ENCODE measurements around the gene TRPM7. TPM values are rescaled to one million over a fixed set of nuclear protein-coding genes. Genes with fewer than 3 reads are reported as not detected.

TRPM7 gene
- total RNA-seq, 5 donors from 2014 or later (not counting 1 experiment from before 2014, with no cell fraction given), result 38.9 to 49.1 (median 43.9) TPM

DNA sequence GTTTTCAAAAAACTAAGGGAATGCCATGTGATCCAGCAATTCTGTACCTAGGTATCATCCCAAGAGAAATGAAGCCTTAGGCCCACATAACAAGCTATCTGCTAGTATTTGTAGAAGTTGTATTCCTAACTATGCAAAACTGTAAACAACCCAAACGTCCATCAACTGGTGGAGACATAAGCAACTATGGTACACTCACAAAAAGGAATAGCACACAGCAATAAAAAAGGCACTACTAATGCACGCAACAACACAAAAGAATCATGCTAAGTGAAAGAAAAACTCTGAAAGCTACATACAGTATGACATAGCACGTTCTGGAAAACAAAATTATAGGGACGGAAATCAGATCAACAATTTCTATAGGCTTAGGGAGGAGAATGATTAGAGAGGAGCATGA is 155.4 kb downstream of the TRPM7 start:
- peaks cover 3% of the 10 kb centered on the region for H3K36me3 Mint-ChIP-seq
- no peak for DNase-seq
- Histone ChIP-seq H3K4me1 (ENCODE audit: control insufficient read depth in 1 of 2, extremely low read depth in 1 of 2, insufficient read depth in 2 of 2, low read length in 2 of 2) (no peaks in the 10 kb centered on the region), H3K27ac (ENCODE audit: low read length) (no peak overlapping the region), H3K36me3 (ENCODE audit: control insufficient read depth in 2 of 2, extremely low read depth in 1 of 2, insufficient read depth in 1 of 2, low read length in 1 of 2) (no peaks in the 10 kb centered on the region), H3K9me3 (no peaks in the 10 kb centered on the region), H3K4me3 (ENCODE audit: control insufficient read depth in 1 of 2, extremely low read depth in 1 of 2, low read length in 1 of 2) (no peak overlapping the region), H3K27me3 (replicated peaks in 1 of 2; ENCODE audit: control insufficient read depth in 2 of 2, extremely low read depth in 1 of 2, insufficient read depth in 2 of 2, low read length in 1 of 2) (no peaks in the 10 kb centered on the region)
- WGBS (ENCODE audit: insufficient coverage), result 100% methylated on average over 3 of the region's 4 CpGs
- H3K9me3 Mint-ChIP-seq, result peaks cover 0 to 4% (median 0%) of the 10 kb centered on the region in 3 donors
- no peak overlapping the region for H3K27ac Mint-ChIP-seq
- ChIA-PET POLR2A (interaction anchor here in 1 of 2 donors (0.6 kb wide), 1 partner anchor 202 kb away, joined by 4 read pairs; no protein-coding TSS in a partner anchor), CTCF (interaction anchor here (0.9 to 1.2 kb wide), 2 partner anchors 12 kb away, joined by 3 read pairs; no protein-coding TSS in a partner anchor)
- no peaks in the 10 kb centered on the region for H3K27me3 Mint-ChIP-seq
- H3K4me1 Mint-ChIP-seq, result no peaks in the 10 kb centered on the region
- H3K4me3 Mint-ChIP-seq, result no peak overlapping the region
- no peak for ATAC-seq (replicated peaks in 1 of 4)

DNA sequence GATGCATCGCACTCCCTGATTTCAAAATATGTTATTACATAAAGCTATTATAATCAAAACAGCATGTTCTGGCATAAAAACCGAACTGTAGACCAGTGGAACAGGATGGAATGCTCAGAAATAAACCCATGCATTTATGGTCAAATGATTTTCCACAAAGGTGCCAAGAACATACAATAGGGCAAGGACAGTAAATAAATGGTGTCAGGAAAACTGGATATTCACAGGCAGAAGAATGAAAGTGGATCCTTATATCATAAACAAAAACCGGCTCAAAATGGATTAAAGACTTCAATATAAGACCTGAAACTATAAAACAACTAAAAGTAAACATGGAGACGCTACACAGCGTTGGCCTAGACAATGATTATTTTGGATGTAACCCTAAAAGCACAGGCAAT is 162.7 kb downstream of the TRPM7 start:
- ChIA-PET CTCF (no interaction called here), POLR2A (no interaction called here)
- Histone ChIP-seq H3K4me1 (ENCODE audit: control insufficient read depth in 1 of 2, extremely low read depth in 1 of 2, insufficient read depth in 2 of 2, low read length in 2 of 2) (no peaks in the 10 kb centered on the region), H3K27me3 (replicated peaks in 1 of 2; ENCODE audit: control insufficient read depth in 2 of 2, extremely low read depth in 1 of 2, insufficient read depth in 2 of 2, low read length in 1 of 2) (no peaks in the 10 kb centered on the region), H3K9me3 (no peaks in the 10 kb centered on the region), H3K36me3 (ENCODE audit: control insufficient read depth in 2 of 2, extremely low read depth in 1 of 2, insufficient read depth in 1 of 2, low read length in 1 of 2) (no peaks in the 10 kb centered on the region), H3K27ac (ENCODE audit: low read length) (no peak overlapping the region), H3K4me3 (ENCODE audit: control insufficient read depth in 1 of 2, extremely low read depth in 1 of 2, low read length in 1 of 2) (no peak overlapping the region)
- H3K36me3 Mint-ChIP-seq, result peaks cover 3% of the 10 kb centered on the region
- no peaks in the 10 kb centered on the region for H3K27me3 Mint-ChIP-seq
- no peak overlapping the region for H3K4me3 Mint-ChIP-seq
- peaks cover 0 to 4% (median 3%) of the 10 kb centered on the region in 3 donors for H3K9me3 Mint-ChIP-seq
- DNase-seq (no peak), ATAC-seq (replicated peaks in 1 of 4) (no peak)
- no peak overlapping the region for H3K27ac Mint-ChIP-seq
- H3K4me1 Mint-ChIP-seq, result no peaks in the 10 kb centered on the region
- no CpG with 5 or more reads among the region's 5 CpGs for WGBS (ENCODE audit: insufficient coverage)

DNA sequence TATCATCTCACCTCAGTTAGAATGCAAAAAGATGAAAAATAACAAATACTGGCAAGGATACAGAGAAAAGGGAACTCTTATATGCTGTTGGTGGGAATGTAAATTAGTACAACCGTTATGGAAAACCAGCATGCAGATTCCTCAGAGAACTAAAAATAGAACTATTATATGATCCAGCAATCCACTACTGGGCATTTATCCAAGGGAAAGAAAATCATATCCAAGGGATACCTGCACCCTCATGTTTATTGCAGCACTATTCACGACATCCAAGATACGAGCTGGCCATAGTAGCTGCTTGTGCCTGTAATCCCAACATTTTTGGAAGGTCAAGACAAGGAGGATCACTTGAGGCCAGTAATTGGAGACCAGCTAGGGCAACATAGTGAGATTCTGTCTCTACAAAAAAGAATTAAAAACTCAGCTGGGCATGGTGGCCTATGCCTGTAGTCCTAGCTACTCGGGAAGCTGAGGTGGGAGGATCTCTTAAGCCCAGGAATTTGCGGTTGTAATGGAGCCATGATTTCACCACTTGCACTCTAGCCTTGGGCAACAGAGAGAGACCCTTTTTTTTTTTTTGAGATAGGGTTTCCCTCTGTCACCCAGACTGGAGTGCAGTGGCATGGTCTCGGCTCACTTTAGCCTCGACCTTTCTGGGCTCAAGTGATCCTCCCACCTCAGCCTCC is 166.7 kb downstream of the TRPM7 start:
- ChIA-PET CTCF (interaction anchor here in 1 of 2 donors (0.6 kb wide), 1 partner anchor 50 kb away, joined by 3 read pairs; no protein-coding TSS in a partner anchor), POLR2A (interaction anchor here in 1 of 2 donors (0.5 kb wide), 1 partner anchor 49 kb away, joined by 12 read pairs; no protein-coding TSS in a partner anchor)
- Mint-ChIP-seq H3K27ac (no peak overlapping the region), H3K4me3 (no peak overlapping the region), H3K36me3 (peaks cover 7% of the 10 kb centered on the region), H3K4me1 (no peaks in the 10 kb centered on the region), H3K9me3 (peaks cover 1 to 10% (median 5%) of the 10 kb centered on the region in 3 donors), H3K27me3 (no peaks in the 10 kb centered on the region)
- ATAC-seq (replicated peaks in 1 of 4) (no peak), DNase-seq (no peak)
- Histone ChIP-seq H3K4me1 (ENCODE audit: control insufficient read depth in 1 of 2, extremely low read depth in 1 of 2, insufficient read depth in 2 of 2, low read length in 2 of 2) (no peaks in the 10 kb centered on the region), H3K36me3 (ENCODE audit: control insufficient read depth in 2 of 2, extremely low read depth in 1 of 2, insufficient read depth in 1 of 2, low read length in 1 of 2) (no peaks in the 10 kb centered on the region), H3K27me3 (replicated peaks in 1 of 2; ENCODE audit: control insufficient read depth in 2 of 2, extremely low read depth in 1 of 2, insufficient read depth in 2 of 2, low read length in 1 of 2) (no peaks in the 10 kb centered on the region), H3K4me3 (ENCODE audit: control insufficient read depth in 1 of 2, extremely low read depth in 1 of 2, low read length in 1 of 2) (no peak overlapping the region), H3K27ac (ENCODE audit: low read length) (no peak overlapping the region), H3K9me3 (no peaks in the 10 kb centered on the region)
- WGBS (ENCODE audit: insufficient coverage), result 100% methylated on average over 2 of the region's 7 CpGs

DNA sequence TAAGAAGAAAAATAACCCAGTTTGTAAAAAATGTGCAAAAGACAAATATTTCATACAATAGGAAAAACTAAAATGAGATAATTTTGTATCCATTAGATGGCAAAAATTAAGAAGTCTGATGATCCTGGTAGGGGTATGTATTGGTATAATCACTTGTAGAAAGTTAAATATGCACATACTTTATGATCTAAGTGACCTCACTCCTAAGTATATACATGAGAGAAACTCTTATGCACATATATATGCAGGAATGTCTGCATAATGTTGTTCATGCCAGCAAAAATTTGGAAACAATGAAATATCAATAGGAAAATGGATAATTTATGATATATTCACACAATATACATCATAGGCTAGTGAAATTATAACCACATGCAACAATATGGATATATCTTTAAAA is 173.6 kb downstream of the TRPM7 start:
- DNase-seq (no peak), ATAC-seq (replicated peaks in 1 of 4) (no peak)
- no peak overlapping the region for H3K27ac Mint-ChIP-seq
- no peaks in the 10 kb centered on the region for H3K27me3 Mint-ChIP-seq
- no peaks in the 10 kb centered on the region for H3K27me3 ChIP-seq (replicated peaks in 1 of 2; ENCODE audit: control insufficient read depth in 2 of 2, extremely low read depth in 1 of 2, insufficient read depth in 2 of 2, low read length in 1 of 2)
- CTCF ChIA-PET, result no interaction called here
- H3K4me1 ChIP-seq (ENCODE audit: control insufficient read depth in 1 of 2, extremely low read depth in 1 of 2, insufficient read depth in 2 of 2, low read length in 2 of 2), result no peaks in the 10 kb centered on the region
- H3K9me3 ChIP-seq, result no peaks in the 10 kb centered on the region
- H3K9me3 Mint-ChIP-seq, result peaks cover 0 to 10% (median 0%) of the 10 kb centered on the region in 3 donors
- H3K36me3 Mint-ChIP-seq, result peaks cover 17% of the 10 kb centered on the region
- H3K4me3 ChIP-seq (ENCODE audit: control insufficient read depth in 1 of 2, extremely low read depth in 1 of 2, low read length in 1 of 2), result no peak overlapping the region
- no peaks in the 10 kb centered on the region for H3K36me3 ChIP-seq (ENCODE audit: control insufficient read depth in 2 of 2, extremely low read depth in 1 of 2, insufficient read depth in 1 of 2, low read length in 1 of 2)
- POLR2A ChIA-PET, result no interaction called here
- H3K27ac ChIP-seq (ENCODE audit: low read length), result no peak overlapping the region
- no peaks in the 10 kb centered on the region for H3K4me1 Mint-ChIP-seq
- no peak overlapping the region for H3K4me3 Mint-ChIP-seq

Other genes starting within 250 kb of the TRPM7 start
- under 1 TPM in 1 of 5 donors, not detected in 4; 0.83 TPM for gene USP50, start 140.1 kb downstream of the TRPM7 start, total RNA-seq
- 10 to 100 TPM; 32.2 to 56.9 (median 48.8) TPM for gene SPPL2A, start 78.9 kb upstream of the TRPM7 start, total RNA-seq
- gene AP4E1, start 221.9 kb upstream of the TRPM7 start, total RNA-seq, result 10 to 100 TPM in 4 of 5 donors, 1 to 10 TPM in 1; 9.4 to 14.0 (median 10.8) TPM